ENCODE results near the gene MTMR6.

MTMR6 gene

DNA sequence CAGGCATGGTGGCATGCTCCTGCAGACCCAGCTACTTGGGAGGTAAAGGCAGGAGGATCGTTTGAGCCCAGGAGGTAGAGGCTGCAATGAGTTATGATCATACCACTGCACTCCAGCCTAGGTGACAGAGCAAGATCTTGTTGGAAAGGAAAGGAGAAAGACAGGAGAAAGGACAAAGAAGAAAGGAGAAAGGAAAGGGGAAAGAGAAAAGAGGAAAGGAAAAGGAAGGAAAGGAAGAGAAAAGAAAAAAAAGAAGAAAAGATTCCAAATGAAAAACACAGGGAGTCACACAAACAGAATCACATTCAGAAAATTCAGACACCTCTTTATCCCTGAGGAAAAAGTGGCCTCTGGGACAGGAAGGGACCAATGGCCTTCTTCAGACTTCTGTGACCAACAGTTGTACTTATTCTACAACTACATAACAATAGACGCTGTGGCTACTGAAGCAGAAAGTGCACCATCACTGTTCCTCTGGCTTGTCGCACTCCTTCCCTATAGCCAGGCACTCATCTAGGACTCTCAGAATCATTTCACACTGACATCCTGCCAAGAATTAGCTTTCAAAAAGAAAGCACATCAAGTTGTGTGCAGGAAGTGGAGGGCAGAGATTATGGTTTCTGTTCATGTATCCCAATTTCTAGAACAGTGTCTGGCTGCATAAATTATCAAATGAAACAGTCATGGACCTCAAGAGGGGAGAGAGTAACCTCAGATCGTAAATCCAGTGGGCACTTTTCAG lies 5.9 kb downstream of the MTMR6 start:
- in situ Hi-C loops (cut with MboI; ENCODE audit: low sequenced_read_pairs): no loop called here

DNA sequence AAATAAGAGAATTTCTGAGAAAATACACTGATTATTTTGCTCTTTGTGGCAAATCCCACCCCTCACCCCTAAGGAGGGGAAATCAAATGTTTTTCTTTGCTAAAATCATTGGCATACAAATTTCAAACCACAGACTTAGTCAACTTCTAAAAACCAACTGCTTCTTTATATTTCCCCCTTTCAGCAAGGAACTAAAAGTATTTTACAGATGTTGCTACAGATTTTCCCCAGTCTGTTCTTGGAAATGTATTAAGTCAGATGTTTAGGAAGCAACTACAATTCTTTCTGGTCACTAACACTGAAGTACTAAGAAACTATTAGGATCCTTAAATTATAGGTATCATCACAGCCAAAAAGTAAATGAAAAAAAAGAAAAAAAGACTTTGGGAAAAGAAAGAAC lies 6.9 kb downstream of the MTMR6 start:
- in situ Hi-C loops (cut with MboI; ENCODE audit: low sequenced_read_pairs): no loop called here

DNA sequence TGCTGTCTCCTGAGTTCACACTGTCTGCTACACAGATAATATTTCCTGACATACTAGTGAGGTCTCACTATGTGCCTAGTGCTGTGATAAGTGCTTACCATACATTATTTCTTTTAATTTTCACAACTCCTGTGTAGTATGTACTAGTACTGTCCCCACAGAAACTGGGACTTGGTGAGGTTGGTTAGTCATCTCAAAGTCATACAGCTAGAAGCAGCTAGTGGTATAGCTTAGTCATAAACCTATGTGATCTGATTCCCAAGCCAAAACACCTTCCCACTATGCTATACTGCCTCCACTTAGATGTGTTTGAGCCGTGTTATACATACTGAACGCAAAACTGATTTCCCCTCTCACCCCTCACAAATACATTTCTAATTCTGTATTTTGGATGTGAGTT lies 10.5 kb downstream of the MTMR6 start:
- in situ Hi-C loops (cut with MboI; ENCODE audit: low sequenced_read_pairs): no loop called here

DNA sequence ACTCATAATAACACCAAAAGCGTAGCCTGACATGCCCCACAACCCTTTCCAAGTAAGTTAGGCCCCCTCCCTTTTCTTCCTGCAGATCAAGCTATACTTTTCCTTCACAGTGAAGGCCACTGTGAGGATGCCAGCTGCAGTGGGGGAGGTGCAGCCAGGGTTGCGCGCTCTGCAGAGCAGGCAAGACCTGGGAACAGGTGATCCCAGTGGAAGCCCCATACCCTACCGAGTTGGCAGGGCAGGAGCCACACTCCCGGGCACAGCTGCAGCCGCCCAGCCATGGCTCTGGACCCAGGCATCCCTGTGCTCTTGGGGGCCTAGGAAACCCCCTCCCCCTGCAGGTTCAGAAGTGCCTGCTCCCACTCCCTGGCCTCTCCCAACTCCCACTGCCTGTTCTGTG lies 18.7 kb downstream of the MTMR6 start:
- in situ Hi-C loops (cut with MboI; ENCODE audit: low sequenced_read_pairs): no loop called here

DNA sequence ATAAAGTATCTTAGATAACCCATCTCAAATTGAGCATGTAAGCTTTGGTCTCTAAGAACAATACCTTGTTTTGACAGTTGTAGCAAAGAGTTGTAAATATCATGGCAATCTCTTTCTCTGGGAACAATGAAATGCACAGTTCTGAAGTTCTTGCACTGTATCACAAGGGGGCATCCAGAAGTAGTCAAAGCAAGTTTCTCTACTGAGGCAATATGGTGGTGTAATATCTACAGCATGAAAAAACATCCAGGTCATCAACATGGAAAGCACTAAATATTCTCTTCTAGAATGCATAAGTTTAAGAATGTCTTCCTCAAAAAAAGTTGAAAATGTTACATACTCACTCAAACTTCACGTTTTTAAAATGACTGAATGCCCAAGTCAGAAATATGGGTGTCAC lies 19.6 kb downstream of the MTMR6 start:
- in situ Hi-C loops (cut with MboI; ENCODE audit: low sequenced_read_pairs): no loop called here

DNA sequence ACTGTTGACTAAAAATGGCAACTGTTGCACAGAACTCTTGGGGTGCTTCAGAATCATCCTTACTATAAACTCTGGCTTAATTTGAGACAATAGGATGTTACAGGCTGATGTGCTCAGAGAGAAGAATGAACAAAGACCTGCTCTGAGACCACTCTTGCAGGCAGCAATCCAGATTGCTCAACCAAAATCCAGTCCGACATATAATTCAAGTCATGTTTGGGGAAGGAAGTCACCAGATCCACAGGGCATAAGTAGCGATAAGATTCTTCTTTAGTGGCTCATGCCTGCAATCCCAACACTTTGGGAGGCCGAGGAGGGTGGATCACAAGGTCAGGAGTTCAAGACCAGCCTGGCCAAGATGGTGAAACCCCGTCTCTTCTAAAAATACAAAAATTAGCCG lies 20.6 kb downstream of the MTMR6 start:
- in situ Hi-C loops (cut with MboI; ENCODE audit: low sequenced_read_pairs): no loop called here

DNA sequence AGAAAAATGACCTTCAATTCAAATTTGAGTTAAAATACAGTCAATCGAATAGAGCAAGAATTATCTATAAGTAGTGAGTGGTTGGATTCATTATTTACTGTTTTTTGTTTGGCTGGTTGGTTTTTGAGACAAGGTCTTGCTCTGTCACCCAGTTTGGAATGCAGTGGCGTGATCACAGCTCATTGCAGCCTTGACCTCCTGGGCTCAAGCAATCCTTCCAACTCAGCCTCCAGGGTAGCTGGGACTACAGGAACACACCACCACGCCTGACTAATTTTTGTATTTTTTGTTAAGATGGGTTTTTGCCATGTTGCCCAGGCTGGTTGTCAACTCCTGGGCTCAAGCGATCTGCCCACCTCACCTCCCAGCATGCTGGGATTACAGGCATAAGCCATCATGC lies 25.0 kb downstream of the MTMR6 start:
- in situ Hi-C loops (cut with MboI; ENCODE audit: low sequenced_read_pairs): no loop called here

DNA sequence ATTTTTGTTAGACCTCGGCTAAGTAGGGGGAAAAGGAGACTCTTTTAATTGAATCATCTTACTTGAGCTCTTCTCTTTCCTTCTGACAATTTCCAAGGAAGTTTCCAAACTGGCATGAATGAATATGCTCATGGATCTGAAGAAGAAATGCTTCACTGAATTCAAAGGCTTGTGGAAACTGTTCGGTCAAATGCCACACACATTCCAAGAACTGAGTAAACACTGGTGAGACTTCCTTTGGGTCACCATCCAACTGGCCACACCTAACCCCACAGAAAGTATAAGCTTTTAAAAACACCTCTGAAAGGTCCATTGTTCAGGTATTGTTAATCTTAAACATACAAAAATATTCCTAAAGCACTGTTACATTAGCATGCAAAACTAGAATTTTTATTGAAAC lies 33.6 kb downstream of the MTMR6 start:
- in situ Hi-C loops (cut with MboI; ENCODE audit: low sequenced_read_pairs): no loop called here

DNA sequence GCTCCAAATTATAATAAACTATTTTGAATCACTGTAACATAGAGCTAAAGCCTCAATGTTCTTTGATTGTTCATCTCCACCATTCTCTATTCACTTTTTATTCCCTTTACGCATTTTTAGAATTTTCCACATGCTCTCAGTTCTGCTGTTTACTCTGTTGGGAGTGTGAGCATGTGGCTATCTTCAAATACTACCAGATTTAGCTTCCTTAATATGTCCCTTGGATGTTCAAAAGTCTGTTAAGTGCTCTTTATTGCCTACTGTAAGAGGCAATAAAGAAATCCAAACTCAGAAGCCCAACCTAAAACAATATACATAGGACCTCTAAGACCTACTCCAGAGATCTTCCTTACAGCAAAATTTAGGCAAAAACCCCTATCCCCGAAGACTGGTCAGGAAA lies 34.5 kb downstream of the MTMR6 start:
- in situ Hi-C loops (cut with MboI; ENCODE audit: low sequenced_read_pairs): no loop called here

DNA sequence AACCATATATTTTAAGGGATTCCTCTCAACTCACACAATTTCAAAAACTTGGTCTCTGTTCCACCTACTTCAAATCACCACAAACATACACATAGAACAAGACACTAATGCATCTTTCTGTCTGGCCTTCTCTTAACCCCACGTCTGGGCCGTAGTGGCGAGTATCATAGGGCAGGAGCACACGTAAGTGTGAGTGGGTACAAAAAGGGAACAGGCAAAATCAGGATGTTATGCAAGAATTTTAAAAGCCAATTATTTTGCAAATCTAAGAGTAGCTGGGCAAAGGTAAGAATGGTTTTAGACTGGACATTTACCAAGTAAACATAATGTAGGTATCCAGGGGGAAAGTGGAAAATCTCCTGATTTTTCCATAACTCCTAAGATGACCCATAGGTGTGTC lies 35.1 kb downstream of the MTMR6 start:
- in situ Hi-C loops (cut with MboI; ENCODE audit: low sequenced_read_pairs): no loop called here

DNA sequence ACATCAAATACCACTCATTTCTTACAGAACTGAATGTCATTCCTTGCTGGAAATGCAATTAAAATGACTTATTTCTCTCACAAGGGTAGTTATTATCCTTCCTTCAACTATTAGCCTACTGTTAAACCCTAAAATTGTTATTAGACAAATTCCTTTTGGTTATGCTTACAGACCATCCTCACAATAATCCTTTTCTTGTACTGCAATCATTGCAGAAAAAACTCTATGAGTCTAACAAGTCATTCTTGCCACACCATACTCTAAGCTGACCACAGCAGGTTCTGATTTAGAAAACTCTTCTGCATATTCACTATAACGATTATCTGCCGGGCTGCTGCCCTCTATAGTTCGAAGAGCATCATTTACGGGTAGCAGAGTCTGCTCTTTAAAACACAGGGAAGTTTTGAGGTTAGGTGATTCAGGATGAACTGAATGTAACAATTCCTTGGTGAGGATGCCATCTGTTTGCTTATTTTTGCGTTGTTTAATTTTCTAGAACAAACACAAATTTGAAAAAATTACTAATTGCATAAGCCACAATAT lies 38.2 kb downstream of the MTMR6 start:
- in situ Hi-C loops (cut with MboI; ENCODE audit: low sequenced_read_pairs): no loop called here

DNA sequence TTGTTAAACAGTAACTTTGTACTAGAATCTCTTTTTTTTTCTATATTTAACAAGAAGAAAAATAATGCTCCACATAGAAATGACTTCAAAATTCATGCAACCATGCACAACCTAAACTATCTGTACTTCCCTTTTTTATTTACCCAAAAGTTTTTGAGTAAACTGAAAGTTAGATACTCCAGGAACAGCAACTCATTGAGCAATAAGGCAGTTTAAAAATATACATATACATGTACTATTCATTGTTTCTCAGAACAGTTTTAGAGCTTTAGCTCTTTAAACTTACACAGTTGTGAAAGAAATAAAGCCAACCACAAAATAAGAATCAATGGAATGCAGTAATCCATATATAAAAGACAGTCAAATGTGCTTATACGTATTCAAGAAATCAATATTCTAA lies 39.2 kb downstream of the MTMR6 start:
- in situ Hi-C loops (cut with MboI; ENCODE audit: low sequenced_read_pairs): no loop called here

DNA sequence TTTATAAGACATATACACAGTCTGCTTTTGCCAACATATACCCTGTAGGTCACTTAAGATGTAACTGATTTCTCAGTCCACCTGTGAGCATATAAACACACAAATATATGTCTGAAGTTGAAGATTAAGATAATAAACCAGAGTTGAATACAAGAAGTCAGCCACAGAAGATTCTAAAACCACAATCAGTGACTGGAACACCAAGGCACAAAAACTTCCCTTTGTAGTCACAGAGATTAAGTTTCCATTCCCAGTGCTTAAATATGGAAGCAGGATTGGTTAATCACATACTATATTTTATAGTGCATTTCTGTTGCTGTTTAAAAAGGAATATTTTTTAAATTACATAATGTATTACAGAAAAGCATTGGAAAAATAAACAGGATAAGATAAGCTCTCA lies 39.9 kb downstream of the MTMR6 start:
- in situ Hi-C loops (cut with MboI; ENCODE audit: low sequenced_read_pairs): no loop called here

DNA sequence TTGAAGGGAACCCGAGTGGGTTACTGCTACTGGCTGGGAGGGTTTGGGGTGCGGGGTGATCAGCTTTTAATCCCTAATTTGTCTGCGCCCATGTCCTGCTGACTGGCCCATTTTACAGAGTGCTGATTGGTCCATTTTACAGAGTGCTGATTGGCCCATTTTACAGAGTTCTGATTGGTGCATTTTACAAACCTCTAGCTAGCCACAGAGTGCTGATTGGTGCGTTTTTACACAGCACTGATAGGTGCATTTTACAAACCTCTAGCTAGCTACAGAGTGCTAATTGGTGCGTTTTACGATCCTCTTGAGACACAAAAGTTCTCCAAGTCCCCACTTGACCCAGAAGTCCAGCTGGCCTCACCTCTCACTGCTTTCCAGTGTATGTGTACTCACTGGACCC lies 43.2 kb downstream of the MTMR6 start:
- in situ Hi-C loops (cut with MboI; ENCODE audit: low sequenced_read_pairs): no loop called here

DNA sequence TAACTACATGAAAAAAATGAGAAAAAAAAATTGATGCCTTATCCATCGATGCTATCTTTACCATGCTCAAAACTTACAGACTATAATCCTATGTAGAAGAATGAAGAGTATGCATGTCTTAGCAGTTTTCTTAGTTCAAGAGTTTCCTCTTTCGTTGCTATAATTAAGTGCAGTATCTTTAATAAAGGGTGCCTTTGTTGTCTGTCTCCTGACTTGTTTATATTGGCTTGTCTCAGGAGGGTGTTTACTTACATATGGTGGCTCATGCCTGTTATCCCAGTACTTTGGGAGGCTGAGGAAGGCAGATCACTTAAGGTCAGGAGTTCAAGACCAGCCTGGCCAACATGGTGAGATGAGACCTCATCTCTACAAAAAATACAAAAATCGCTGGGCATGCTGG lies 44.3 kb downstream of the MTMR6 start:
- in situ Hi-C loops (cut with MboI; ENCODE audit: low sequenced_read_pairs): no loop called here

DNA sequence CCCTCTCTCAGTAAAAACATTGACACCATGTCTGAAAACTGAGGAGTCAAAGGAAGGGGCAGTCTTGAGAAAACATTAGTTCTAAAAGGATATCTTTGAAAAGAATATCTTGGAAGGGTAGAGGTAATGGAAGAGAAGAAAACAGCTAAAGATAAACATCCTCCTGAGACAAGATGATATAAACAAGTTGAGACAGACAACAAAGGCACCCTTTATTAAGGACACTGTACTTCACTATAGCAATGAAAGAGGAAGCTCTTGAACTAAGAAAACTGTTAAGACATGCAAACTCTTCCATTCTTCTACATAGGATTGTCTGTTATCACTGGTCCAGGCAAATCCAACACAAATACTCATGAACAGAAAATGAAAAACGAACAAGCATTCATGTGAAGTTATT lies 46.3 kb downstream of the MTMR6 start:
- in situ Hi-C loops (cut with MboI; ENCODE audit: low sequenced_read_pairs): no loop called here

DNA sequence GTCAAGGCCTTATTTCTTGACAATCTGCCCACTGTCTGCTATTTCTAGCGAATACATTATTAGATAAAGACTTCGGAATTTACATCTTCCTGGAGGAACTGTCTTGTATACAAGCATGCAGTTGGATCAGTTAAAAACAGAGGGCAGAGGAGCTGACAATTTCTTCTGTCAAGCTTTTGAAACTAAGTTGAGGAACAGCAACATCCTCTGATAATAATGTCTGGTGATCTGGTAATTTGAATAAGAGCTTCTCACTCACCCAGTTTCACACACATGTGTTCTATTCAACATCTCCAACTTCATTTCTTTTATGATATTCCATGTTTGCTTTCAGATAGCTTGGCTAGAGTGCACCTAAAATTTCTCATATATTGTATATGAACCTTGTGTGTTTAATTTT lies 50.2 kb downstream of the MTMR6 start:
- in situ Hi-C loops (cut with MboI; ENCODE audit: low sequenced_read_pairs): no loop called here

DNA sequence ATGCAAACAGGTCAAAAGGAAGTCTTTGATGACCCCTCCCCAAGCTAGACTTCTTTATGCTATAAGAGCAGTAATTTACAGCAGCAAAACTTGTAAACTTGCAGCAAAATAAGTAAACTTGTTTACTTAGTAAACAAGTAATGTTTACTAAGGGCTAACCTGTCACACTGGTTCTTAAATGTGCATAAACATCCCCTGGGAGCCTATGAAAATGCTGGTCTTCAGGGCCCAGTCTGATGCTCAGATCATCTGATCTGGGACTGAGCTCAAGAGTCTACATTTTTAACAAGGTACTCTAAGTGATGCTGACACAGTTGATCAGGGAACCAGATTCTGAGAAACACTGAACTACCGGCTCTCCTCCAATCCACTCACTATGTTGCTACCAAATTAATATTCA lies 53.4 kb downstream of the MTMR6 start:
- in situ Hi-C loops (cut with MboI; ENCODE audit: low sequenced_read_pairs): no loop called here

DNA sequence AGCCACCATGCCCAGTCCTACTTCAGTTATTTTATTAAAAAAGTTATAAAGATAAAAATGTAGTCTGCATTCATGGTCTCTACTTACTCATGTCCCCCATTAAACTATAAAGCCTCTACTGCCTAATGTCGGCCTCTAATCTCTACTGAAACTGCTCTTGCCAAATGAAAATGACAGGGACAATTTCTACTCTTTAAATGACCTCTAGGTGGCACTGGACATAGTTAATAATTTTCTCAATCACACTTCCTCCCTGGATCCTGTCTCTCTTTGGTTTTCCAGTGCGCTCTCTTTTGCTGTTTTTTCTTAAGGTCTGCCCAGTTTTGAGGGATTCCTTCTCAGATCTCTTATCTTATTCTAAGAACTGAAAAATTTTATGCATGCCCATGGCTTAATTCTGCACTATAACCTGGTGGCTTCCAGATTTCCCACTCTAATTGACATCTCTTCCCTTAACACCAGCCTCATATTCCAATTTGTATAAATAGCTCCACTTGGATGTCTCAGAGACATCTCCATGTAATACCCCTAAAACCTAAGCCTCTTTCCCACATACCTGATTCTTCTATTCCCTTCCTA lies 54.3 kb downstream of the MTMR6 start:
- in situ Hi-C loops (cut with MboI; ENCODE audit: low sequenced_read_pairs): no loop called here

DNA sequence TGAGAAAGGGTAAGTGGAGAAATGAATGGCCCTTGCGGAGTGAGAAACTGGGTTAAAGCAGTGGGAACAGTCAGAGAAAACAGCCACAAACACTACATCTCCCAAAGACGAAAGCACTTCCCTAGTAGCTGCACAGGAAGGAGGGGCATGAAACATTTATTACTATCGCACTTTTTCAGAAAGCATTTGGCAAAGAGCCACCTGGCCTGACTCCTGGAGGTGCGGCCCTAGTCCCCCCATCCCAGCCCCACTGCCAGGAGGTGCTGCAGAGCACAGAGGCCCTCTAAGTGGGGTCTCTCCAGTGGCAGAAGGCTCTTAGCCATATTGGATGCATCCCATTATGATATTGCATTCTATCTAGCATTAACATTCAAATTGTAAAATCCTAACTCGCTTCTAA lies 55.8 kb downstream of the MTMR6 start:
- in situ Hi-C loops (cut with MboI; ENCODE audit: low sequenced_read_pairs): no loop called here

DNA sequence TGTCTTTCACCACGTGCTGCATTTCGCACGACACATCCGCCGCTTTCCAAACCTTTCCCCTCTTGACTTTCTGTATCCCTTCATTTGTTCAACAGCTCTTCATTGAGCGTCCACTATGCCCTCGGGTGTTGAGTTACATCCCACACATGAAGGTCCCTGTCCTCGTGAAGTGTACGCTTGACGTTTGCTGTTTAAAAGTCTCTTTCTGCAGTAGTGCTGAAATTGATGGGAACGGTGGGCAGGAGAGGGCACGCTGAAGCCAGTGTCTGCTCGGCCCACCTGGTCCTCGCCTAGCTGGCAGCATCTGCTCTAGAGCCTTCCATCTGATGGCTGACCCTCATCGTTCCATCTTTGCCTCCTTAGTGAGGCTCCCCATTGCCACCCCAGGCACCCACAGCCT lies 59.6 kb downstream of the MTMR6 start:
- in situ Hi-C loops (cut with MboI; ENCODE audit: low sequenced_read_pairs): no loop called here

DNA sequence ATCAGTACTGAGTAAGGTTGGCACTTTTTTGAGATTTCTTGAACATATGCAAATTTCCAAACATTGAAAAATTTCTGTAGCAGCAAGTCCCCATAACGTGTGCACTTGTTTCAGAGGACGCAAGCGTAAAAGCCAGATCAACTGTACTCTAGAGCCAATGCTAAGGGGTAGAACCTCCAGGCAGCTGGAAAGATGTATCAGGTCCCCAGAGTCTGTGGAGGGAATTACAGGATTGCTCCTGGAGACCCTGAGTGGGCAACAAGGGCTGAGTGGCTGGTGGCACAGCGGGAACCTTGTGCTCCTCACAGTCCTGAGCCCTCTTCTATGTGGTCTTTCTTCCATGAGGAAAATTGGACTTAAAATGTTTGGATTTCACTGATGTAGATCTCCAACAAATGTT lies 61.3 kb downstream of the MTMR6 start:
- in situ Hi-C loops (cut with MboI; ENCODE audit: low sequenced_read_pairs): no loop called here

DNA sequence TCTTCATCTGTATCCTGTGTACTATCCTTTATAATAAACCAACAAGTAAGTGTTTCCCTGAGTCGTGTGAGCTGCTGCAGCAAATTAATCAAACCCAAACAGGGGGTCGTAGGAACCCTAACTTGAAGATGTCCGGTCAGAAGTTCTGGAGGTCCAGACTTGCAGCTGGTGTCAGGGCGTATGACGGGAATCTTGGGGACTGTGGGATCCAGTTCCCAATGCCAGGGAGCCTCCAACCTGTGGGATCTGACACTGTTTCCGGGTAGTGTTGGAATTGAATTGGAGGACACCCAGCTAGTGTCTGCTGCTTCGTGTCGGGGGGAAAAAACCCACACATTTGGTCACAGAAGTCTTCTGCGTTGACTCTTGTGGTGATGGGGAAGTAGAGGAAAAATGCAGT lies 63.1 kb downstream of the MTMR6 start:
- in situ Hi-C loops (cut with MboI; ENCODE audit: low sequenced_read_pairs): no loop called here
